GM23338 (cell line): ENCODE results near the gene KCTD13. TPM values are rescaled to one million over a fixed set of nuclear protein-coding genes. Genes with fewer than 3 reads are reported as not detected.
"Not testable (repeated sequence)": the region's sequence is repeated elsewhere in the genome, so short reads cannot be mapped to it uniquely, and the experiment has no call there.

Experiments
- ATAC-seq: fragments of 200-7000 bp; cut with Tn5 transposase; 3 replicates; pipeline ENCODE4 v1.9.1; 2020
- DNase-seq: peaks from one replicate; pipeline ENCODE4 v3.0.0-alpha.2; 2015; ENCODE audit warnings: low spot score
- H2AFZ ChIP-seq: fragments of 200-600 bp; sonication (generic); 2 replicates; pipeline ENCODE4 v1.8.0; 2016; ENCODE audit warnings: antibody characterized with exemption, mild to moderate bottlenecking, moderate library complexity
- H3F3A ChIP-seq: fragments of 200-600 bp; sonication (generic); replicated peaks from 2 replicates; pipeline ENCODE4 v1.8.0; 2017; ENCODE audit warnings: antibody characterized with exemption, mixed run types, low read depth
- H3K27ac ChIP-seq: fragments of 200-600 bp; sonication (generic); 2 replicates; pipeline ENCODE4 v1.6.1; 2016; ENCODE audit warnings: low read depth
- H3K27me3 ChIP-seq: fragments of 200-600 bp; sonication (generic); 2 replicates; pipeline ENCODE4 v1.8.0; 2016; ENCODE audit warnings: mild to moderate bottlenecking, mixed run types, moderate library complexity; ENCODE audit not compliant: insufficient read depth
- H3K36me3 ChIP-seq: fragments of 200-600 bp; sonication (generic); 2 replicates; pipeline ENCODE4 v1.8.0; 2016; ENCODE audit warnings: mild to moderate bottlenecking; ENCODE audit not compliant: insufficient read depth
- H3K4me1 ChIP-seq: fragments of 200-600 bp; sonication (generic); 2 replicates; pipeline ENCODE4 v1.8.0; 2016; ENCODE audit warnings: mild to moderate bottlenecking, moderate library complexity; ENCODE audit not compliant: insufficient read depth
- H3K4me2 ChIP-seq: fragments of 200-600 bp; sonication (generic); 2 replicates; pipeline ENCODE4 v1.7.1; 2017; ENCODE audit warnings: mixed run types
- H3K4me3 ChIP-seq: fragments of 200-600 bp; sonication (generic); 2 replicates; pipeline ENCODE4 v1.6.1; 2016; ENCODE audit warnings: mixed run types
- H3K79me2 ChIP-seq: fragments of 200-600 bp; sonication (generic); replicated peaks from 2 replicates; pipeline ENCODE4 v1.8.0; 2017; ENCODE audit warnings: mild to moderate bottlenecking; ENCODE audit not compliant: insufficient read depth
- H3K9me2 ChIP-seq: fragments of 200-600 bp; sonication (generic); 2 replicates; pipeline ENCODE4 v1.8.0; 2017; ENCODE audit not compliant: insufficient read depth
- H4K20me1 ChIP-seq: fragments of 200-600 bp; sonication (generic); replicated peaks from 2 replicates; pipeline ENCODE4 v1.8.0; 2017; ENCODE audit warnings: mild to moderate bottlenecking; ENCODE audit not compliant: insufficient read depth
- H3K27ac Mint-ChIP-seq: 2 replicates; pipeline ENCODE4 v1.8.0; 2020; ENCODE audit warnings: inconsistent platforms, mild to moderate bottlenecking, moderate library complexity, mixed read lengths
- H3K27me3 Mint-ChIP-seq: 3 replicates; pipeline ENCODE4 v1.8.0; 2022; ENCODE audit warnings: low read depth, mild to moderate bottlenecking, moderate library complexity, mixed read lengths, inconsistent platforms; ENCODE audit not compliant: insufficient read depth, poor library complexity
- H3K36me3 Mint-ChIP-seq: 3 replicates; pipeline ENCODE4 v1.8.0; 2021; ENCODE audit warnings: low read depth, mild to moderate bottlenecking, inconsistent platforms, moderate library complexity, mixed read lengths
- H3K4me1 Mint-ChIP-seq: 3 replicates; pipeline ENCODE4 v1.8.0; 2020; ENCODE audit warnings: mild to moderate bottlenecking, inconsistent platforms, mixed read lengths
- H3K4me3 Mint-ChIP-seq: 3 replicates; pipeline ENCODE4 v1.8.0; 2021; ENCODE audit warnings: moderate library complexity, mild to moderate bottlenecking, inconsistent platforms, mixed read lengths
- H3K9me3 Mint-ChIP-seq: 3 replicates; pipeline ENCODE4 v1.8.0; 2020; ENCODE audit warnings: moderate library complexity, mild to moderate bottlenecking, inconsistent platforms, mixed read lengths
- CREB1 ChIP-seq: fragments of 250-450 bp; sonication (Bioruptor Pico); IDR thresholded peaks from 2 replicates; pipeline ENCODE4 v1.5.0; 2020; ENCODE audit warnings: low read depth, mild to moderate bottlenecking, moderate library complexity
- EZH2 ChIP-seq: fragments of 200-600 bp; sonication (generic); IDR thresholded peaks from one replicate; pipeline ENCODE4 v1.8.0; 2017; ENCODE audit warnings: antibody characterized with exemption, mild to moderate bottlenecking, low read depth; ENCODE audit not compliant: unreplicated experiment
- EZH2phosphoT487 ChIP-seq: fragments of 200-600 bp; sonication (generic); IDR thresholded peaks from one replicate; pipeline ENCODE4 v1.8.1; 2018; ENCODE audit warnings: antibody characterized with exemption; ENCODE audit not compliant: unreplicated experiment
- JUNB ChIP-seq: IDR thresholded peaks from one replicate; pipeline ENCODE4 v1.6.1; 2016; ENCODE audit warnings: antibody characterized with exemption; ENCODE audit not compliant: unreplicated experiment
- NANOG ChIP-seq: IDR thresholded peaks from 2 replicates; pipeline ENCODE4 v1.6.1; 2016; ENCODE audit warnings: antibody characterized with exemption, borderline replicate concordance
- POLR2AphosphoS5 ChIP-seq: IDR thresholded peaks from 2 replicates; pipeline ENCODE4 v1.6.1; 2016; ENCODE audit warnings: antibody characterized with exemption, low read depth
- STAT1 ChIP-seq: IDR thresholded peaks from one replicate; pipeline ENCODE4 v1.6.1; 2016; ENCODE audit warnings: antibody characterized with exemption; ENCODE audit not compliant: unreplicated experiment
- ZNF114 ChIP-seq: fragments of 250-450 bp; sonication (Bioruptor Pico); IDR thresholded peaks from 2 replicates; pipeline ENCODE4 v1.5.0; 2020; ENCODE audit warnings: mild to moderate bottlenecking, moderate library complexity
- ZNF331 ChIP-seq: fragments of 250-450 bp; sonication (Bioruptor Pico); IDR thresholded peaks from 2 replicates; pipeline ENCODE4 v1.5.0; 2020; ENCODE audit warnings: low read depth, mild to moderate bottlenecking, moderate library complexity
- polyA plus RNA-seq: library from polyadenylated mRNA; unstranded; fragments of >200 nt; fragmentation: Nextera tagmentation; extraction: Ambion mirVana; gene quantifications from 2 replicates; pipeline ENCODE4 v1.2.1, GENCODE V29; 2016
- total RNA-seq: library from RNA; depleted of rRNA; stranded (reverse); fragments of >200 nt; shearing (Covaris generic); gene quantifications from 2 replicates; pipeline ENCODE4 v1.2.3, GENCODE V29; 2014
- TF ChIP-seq, protein P1 (sequence below): IDR thresholded peaks from one replicate; pipeline ENCODE4 v1.6.1; 2018; ENCODE audit warnings: antibody characterized with exemption; ENCODE audit not compliant: unreplicated experiment
- TF ChIP-seq, protein P2 (sequence below): IDR thresholded peaks from 2 replicates; pipeline ENCODE4 v1.6.1; 2016; ENCODE audit warnings: antibody characterized with exemption
- TF ChIP-seq, protein P3 (sequence below): fragments of 250-450 bp; sonication (Bioruptor Pico); IDR thresholded peaks from 2 replicates; pipeline ENCODE4 v1.5.0; 2020; ENCODE audit warnings: mild to moderate bottlenecking, moderate library complexity

Gene KCTD13
- total and polyA plus RNA-seq, 2 experiments from 2014 or later = 10.1 to 12.2 TPM

DNA sequence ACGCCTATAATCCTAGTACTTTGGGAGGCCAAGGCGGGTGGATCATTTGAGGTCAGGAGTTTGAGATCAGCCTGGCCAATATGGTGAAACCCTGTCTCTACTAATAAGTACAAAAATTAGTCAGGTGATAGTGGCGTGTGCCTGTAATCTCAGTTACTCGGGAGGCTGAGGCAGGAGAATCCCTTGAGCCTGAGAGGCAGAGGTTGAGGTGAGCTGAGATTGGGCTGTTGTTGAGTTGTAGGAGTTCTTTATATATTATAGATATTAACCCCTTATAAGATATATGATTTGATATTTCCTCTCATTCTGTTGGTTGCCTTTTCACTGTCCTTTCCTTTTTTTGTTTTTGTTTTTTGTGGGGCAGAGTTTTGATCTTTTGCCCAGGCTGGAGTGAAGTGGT, 33.8 kb upstream of the KCTD13 start:
- H4K20me1 ChIP-seq, ATAC-seq, DNase-seq, H2AFZ ChIP-seq, H3K9me2 ChIP-seq, H3K4me1 ChIP-seq, H3K4me3 ChIP-seq, H3K27me3 ChIP-seq, H3K4me2 ChIP-seq, H3F3A ChIP-seq, H3K9me3 Mint-ChIP-seq, H3K27ac ChIP-seq, H3K36me3 Mint-ChIP-seq, H3K4me3 Mint-ChIP-seq, H3K36me3 ChIP-seq, H3K27ac Mint-ChIP-seq, H3K79me2 ChIP-seq: not testable (repeated sequence)
- peaks cover 15% of the 10 kb centered on the region for H3K27me3 Mint-ChIP-seq
- H3K4me1 Mint-ChIP-seq = peaks cover 16% of the 10 kb centered on the region

DNA sequence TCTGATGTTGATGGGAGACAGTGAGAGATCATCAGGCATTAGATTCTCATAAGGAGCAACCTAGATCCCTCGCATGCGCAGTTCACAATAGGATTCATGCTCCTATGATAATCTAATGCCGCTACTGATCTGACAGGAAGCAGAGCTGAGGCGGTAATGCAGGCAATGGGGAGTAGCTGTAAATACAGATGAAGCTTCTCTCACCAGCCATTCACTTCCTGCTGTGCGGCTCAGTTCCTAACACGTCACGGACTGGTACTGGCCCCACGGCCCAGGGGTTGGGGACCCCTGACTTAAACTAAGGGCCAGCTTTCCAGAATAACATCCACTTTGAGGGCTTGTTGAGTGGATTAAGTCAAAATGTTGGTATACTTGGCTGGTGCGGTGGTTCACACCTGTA, 33.3 kb upstream of the KCTD13 start:
- no peaks in the 10 kb centered on the region for H3K36me3 ChIP-seq
- H3K4me3 Mint-ChIP-seq = no peak overlapping the region
- no peaks in the 10 kb centered on the region for H3K79me2 ChIP-seq
- no peak overlapping the region for H3K27ac ChIP-seq
- H3K27ac Mint-ChIP-seq = no peak overlapping the region
- ATAC-seq = no peak
- 0 out of 2 replicates have a peak, but pooled peaks cover 6% of the 10 kb centered on the region for H3F3A ChIP-seq
- no peaks in the 10 kb centered on the region for H3K9me3 Mint-ChIP-seq
- H3K4me3 ChIP-seq = no peak overlapping the region
- H3K4me1 Mint-ChIP-seq = peaks cover 16% of the 10 kb centered on the region
- DNase-seq = no peak
- no peaks in the 10 kb centered on the region for H3K27me3 ChIP-seq
- no peak overlapping the region for H3K4me2 ChIP-seq
- peaks cover 6% of the 10 kb centered on the region for H3K4me1 ChIP-seq
- H3K27me3 Mint-ChIP-seq = peaks cover 15% of the 10 kb centered on the region
- 0 out of 3 replicates have a peak, but pooled peaks cover 3% of the 10 kb centered on the region for H3K36me3 Mint-ChIP-seq
- no peaks in the 10 kb centered on the region for H4K20me1 ChIP-seq
- no peak overlapping the region for H2AFZ ChIP-seq
- H3K9me2 ChIP-seq = no peaks in the 10 kb centered on the region
- TF ChIP-seq POLR2AphosphoS5 = no peak
- TF ChIP-seq JUNB = no peak
- TF ChIP-seq, protein P1, sequence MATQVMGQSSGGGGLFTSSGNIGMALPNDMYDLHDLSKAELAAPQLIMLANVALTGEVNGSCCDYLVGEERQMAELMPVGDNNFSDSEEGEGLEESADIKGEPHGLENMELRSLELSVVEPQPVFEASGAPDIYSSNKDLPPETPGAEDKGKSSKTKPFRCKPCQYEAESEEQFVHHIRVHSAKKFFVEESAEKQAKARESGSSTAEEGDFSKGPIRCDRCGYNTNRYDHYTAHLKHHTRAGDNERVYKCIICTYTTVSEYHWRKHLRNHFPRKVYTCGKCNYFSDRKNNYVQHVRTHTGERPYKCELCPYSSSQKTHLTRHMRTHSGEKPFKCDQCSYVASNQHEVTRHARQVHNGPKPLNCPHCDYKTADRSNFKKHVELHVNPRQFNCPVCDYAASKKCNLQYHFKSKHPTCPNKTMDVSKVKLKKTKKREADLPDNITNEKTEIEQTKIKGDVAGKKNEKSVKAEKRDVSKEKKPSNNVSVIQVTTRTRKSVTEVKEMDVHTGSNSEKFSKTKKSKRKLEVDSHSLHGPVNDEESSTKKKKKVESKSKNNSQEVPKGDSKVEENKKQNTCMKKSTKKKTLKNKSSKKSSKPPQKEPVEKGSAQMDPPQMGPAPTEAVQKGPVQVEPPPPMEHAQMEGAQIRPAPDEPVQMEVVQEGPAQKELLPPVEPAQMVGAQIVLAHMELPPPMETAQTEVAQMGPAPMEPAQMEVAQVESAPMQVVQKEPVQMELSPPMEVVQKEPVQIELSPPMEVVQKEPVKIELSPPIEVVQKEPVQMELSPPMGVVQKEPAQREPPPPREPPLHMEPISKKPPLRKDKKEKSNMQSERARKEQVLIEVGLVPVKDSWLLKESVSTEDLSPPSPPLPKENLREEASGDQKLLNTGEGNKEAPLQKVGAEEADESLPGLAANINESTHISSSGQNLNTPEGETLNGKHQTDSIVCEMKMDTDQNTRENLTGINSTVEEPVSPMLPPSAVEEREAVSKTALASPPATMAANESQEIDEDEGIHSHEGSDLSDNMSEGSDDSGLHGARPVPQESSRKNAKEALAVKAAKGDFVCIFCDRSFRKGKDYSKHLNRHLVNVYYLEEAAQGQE = no peak
- TF ChIP-seq, protein P2, sequence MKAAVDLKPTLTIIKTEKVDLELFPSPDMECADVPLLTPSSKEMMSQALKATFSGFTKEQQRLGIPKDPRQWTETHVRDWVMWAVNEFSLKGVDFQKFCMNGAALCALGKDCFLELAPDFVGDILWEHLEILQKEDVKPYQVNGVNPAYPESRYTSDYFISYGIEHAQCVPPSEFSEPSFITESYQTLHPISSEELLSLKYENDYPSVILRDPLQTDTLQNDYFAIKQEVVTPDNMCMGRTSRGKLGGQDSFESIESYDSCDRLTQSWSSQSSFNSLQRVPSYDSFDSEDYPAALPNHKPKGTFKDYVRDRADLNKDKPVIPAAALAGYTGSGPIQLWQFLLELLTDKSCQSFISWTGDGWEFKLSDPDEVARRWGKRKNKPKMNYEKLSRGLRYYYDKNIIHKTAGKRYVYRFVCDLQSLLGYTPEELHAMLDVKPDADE = no peak
- TF ChIP-seq CREB1 (CRISPR knock-in tag) = no peak
- TF ChIP-seq ZNF114 (CRISPR knock-in tag) = no peak
- TF ChIP-seq, protein P3, sequence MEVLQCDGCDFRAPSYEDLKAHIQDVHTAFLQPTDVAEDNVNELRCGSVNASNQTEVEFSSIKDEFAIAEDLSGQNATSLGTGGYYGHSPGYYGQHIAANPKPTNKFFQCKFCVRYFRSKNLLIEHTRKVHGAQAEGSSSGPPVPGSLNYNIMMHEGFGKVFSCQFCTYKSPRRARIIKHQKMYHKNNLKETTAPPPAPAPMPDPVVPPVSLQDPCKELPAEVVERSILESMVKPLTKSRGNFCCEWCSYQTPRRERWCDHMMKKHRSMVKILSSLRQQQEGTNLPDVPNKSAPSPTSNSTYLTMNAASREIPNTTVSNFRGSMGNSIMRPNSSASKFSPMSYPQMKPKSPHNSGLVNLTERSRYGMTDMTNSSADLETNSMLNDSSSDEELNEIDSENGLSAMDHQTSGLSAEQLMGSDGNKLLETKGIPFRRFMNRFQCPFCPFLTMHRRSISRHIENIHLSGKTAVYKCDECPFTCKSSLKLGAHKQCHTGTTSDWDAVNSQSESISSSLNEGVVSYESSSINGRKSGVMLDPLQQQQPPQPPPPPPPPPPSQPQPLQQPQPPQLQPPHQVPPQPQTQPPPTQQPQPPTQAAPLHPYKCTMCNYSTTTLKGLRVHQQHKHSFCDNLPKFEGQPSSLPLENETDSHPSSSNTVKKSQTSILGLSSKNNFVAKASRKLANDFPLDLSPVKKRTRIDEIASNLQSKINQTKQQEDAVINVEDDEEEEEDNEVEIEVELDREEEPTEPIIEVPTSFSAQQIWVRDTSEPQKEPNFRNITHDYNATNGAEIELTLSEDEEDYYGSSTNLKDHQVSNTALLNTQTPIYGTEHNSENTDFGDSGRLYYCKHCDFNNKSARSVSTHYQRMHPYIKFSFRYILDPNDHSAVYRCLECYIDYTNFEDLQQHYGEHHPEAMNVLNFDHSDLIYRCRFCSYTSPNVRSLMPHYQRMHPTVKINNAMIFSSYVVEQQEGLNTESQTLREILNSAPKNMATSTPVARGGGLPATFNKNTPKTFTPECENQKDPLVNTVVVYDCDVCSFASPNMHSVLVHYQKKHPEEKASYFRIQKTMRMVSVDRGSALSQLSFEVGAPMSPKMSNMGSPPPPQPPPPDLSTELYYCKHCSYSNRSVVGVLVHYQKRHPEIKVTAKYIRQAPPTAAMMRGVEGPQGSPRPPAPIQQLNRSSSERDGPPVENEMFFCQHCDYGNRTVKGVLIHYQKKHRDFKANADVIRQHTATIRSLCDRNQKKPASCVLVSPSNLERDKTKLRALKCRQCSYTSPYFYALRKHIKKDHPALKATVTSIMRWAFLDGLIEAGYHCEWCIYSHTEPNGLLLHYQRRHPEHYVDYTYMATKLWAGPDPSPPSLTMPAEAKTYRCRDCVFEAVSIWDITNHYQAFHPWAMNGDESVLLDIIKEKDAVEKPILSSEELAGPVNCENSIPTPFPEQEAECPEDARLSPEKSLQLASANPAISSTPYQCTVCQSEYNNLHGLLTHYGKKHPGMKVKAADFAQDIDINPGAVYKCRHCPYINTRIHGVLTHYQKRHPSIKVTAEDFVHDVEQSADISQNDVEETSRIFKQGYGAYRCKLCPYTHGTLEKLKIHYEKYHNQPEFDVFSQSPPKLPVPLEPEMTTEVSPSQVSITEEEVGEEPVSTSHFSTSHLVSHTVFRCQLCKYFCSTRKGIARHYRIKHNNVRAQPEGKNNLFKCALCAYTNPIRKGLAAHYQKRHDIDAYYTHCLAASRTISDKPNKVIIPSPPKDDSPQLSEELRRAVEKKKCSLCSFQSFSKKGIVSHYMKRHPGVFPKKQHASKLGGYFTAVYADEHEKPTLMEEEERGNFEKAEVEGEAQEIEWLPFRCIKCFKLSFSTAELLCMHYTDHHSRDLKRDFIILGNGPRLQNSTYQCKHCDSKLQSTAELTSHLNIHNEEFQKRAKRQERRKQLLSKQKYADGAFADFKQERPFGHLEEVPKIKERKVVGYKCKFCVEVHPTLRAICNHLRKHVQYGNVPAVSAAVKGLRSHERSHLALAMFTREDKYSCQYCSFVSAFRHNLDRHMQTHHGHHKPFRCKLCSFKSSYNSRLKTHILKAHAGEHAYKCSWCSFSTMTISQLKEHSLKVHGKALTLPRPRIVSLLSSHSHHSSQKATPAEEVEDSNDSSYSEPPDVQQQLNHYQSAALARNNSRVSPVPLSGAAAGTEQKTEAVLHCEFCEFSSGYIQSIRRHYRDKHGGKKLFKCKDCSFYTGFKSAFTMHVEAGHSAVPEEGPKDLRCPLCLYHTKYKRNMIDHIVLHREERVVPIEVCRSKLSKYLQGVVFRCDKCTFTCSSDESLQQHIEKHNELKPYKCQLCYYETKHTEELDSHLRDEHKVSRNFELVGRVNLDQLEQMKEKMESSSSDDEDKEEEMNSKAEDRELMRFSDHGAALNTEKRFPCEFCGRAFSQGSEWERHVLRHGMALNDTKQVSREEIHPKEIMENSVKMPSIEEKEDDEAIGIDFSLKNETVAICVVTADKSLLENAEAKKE (CRISPR knock-in tag) = no peak
- TF ChIP-seq ZNF331 (CRISPR knock-in tag) = no peak
- no peak for TF ChIP-seq EZH2phosphoT487
- no peak for TF ChIP-seq EZH2
- no peak for TF ChIP-seq STAT1
- no peak for TF ChIP-seq NANOG
